Common myeloid progenitor, CD34-positive (primary cell): ENCODE results near the gene KRT13.

Experiments
- CTCF ChIA-PET: fragments of 350-600 bp; sonication (Branson Sonifier 250); formaldehyde crosslinking; loops from one replicate; lab custom pipeline; 2021; ENCODE audit warnings: antibody characterized with exemption; lab: Charles Lee
- POLR2A ChIA-PET: fragments of 350-600 bp; sonication (Branson Sonifier 250); formaldehyde crosslinking; loops from one replicate; lab custom pipeline; 2021; ENCODE audit warnings: antibody characterized with exemption; lab: Charles Lee
- DNase-seq, 3 donors: peaks; one replicate each; pipeline versions ENCODE4 v3.0.0 to v3.0.0-alpha.2; 2013
- H3K27ac ChIP-seq, 2 experiments: 1 replicate in 1 of 2; 2 replicates in 1 of 2; pipeline ENCODE4 v1.7.0; 2013; ENCODE audit warnings: inconsistent platforms in 2 of 2, low read length in 2 of 2, mild to moderate bottlenecking in 2 of 2, low read depth in 1 of 2, moderate library complexity in 1 of 2; ENCODE audit not compliant: severe bottlenecking in 2 of 2, insufficient read depth in 1 of 2, poor library complexity in 1 of 2
- H3K27me3 ChIP-seq, 5 experiments: replicated peaks in 2 of 5; 1 replicate in 3 of 5; 2 replicates in 2 of 5; pipeline versions ENCODE4 v1.6.1 to v1.7.0; 2013; ENCODE audit warnings: low read length in 4 of 5, mild to moderate bottlenecking in 2 of 5, moderate library complexity in 2 of 5, inconsistent platforms in 1 of 5; ENCODE audit not compliant: insufficient read depth in 5 of 5, control insufficient read depth in 4 of 5
- H3K36me3 ChIP-seq, 4 experiments: 1 replicate in 2 of 4; 2 replicates in 2 of 4; pipeline versions ENCODE4 v1.6.1 to v1.7.0; 2013; ENCODE audit warnings: low read length in 3 of 4, control low read depth in 1 of 4, mild to moderate bottlenecking in 1 of 4; ENCODE audit not compliant: control insufficient read depth in 4 of 4, insufficient read depth in 4 of 4
- H3K4me1 ChIP-seq, 4 experiments: 1 replicate in 3 of 4; 2 replicates in 1 of 4; pipeline versions ENCODE4 v1.6.1 to v1.7.1; 2013; ENCODE audit warnings: low read length in 3 of 4, mild to moderate bottlenecking in 3 of 4, control low read depth in 1 of 4, inconsistent platforms in 1 of 4, moderate library complexity in 1 of 4; ENCODE audit not compliant: control insufficient read depth in 4 of 4, insufficient read depth in 4 of 4; ENCODE audit errors: control extremely low read depth in 1 of 4
- H3K4me3 ChIP-seq, 7 experiments: 1 replicate in 4 of 7; 2 replicates in 3 of 7; pipeline versions ENCODE4 v1.5.1 to v1.7.0; 2013; ENCODE audit warnings: mild to moderate bottlenecking in 7 of 7, low read length in 6 of 7, moderate library complexity in 6 of 7, inconsistent platforms in 2 of 7, low read depth in 2 of 7, control low read depth in 1 of 7; ENCODE audit not compliant: insufficient read depth in 4 of 7, control insufficient read depth in 1 of 7; ENCODE audit errors: extremely low read depth in 1 of 7
- H3K9me3 ChIP-seq, 5 experiments: 1 replicate in 4 of 5; 2 replicates in 1 of 5; pipeline versions ENCODE4 v1.6.1 to v1.7.1; 2013; ENCODE audit warnings: low read length in 4 of 5, mild to moderate bottlenecking in 2 of 5, inconsistent platforms in 1 of 5, low read depth in 1 of 5, moderate library complexity in 1 of 5; ENCODE audit not compliant: control insufficient read depth in 4 of 5, insufficient read depth in 2 of 5; ENCODE audit errors: control extremely low read depth in 1 of 5
- WGBS: methylation state at CpG from one replicate; pipeline ENCODE4 v1.1.5; 2013; ENCODE audit not compliant: insufficient coverage; 5-methylcytosine and 5-hydroxymethylcytosine counted together

Gene KRT13

GRCh38 chr17:41468346-41468745 is 37.1 kb downstream of the KRT13 start:
- H3K4me1 ChIP-seq: no peaks in the 10 kb centered on the region
- ChIA-PET POLR2A (no interaction called here), CTCF (no interaction called here)

GRCh38 chr17:41467561-41467960 is 37.9 kb downstream of the KRT13 start:
- Histone ChIP-seq H3K27me3 (peaks cover 0 to 6% (median 2%) of the 10 kb centered on the region in 5 experiments), H3K9me3 (peaks cover 1 to 25% (median 8%) of the 10 kb centered on the region in 5 experiments), H3K27ac (no peak overlapping the region), H3K4me3 (no peak overlapping the region), H3K36me3 (no peaks in the 10 kb centered on the region), H3K4me1 (no peaks in the 10 kb centered on the region)
- ChIA-PET CTCF (no interaction called here), POLR2A (no interaction called here)
- no peak for DNase-seq
- WGBS: 71% methylated on average over 4 of the region's 4 CpGs

More at GRCh38 chr17:41468346-41468745, 37.1 kb downstream of the KRT13 start:
- DNase-seq: no peak
- Histone ChIP-seq H3K27ac (no peak overlapping the region), H3K4me3 (no peak overlapping the region), H3K27me3 (peaks cover 0 to 6% (median 2%) of the 10 kb centered on the region in 5 experiments), H3K9me3 (peaks cover 1 to 25% (median 11%) of the 10 kb centered on the region in 5 experiments), H3K36me3 (no peaks in the 10 kb centered on the region)

- POLR2A ChIA-PET: no interaction called here
- whole genome bisulfite sequencing: 99% methylated on average over 10 of the region's 14 CpGs
- H3K4me1 ChIP-seq: no peaks in the 10 kb centered on the region
- no peak within 1 kb of the TSS for H3K27ac ChIP-seq
- H3K4me3 ChIP-seq: no peak within 1 kb of the TSS
- peaks cover 0 to 6% (median 2%) of the 10 kb centered on the region in 5 experiments for H3K27me3 ChIP-seq
- DNase-seq: no peak
- H3K36me3 ChIP-seq: no peaks in the 10 kb centered on the region
- CTCF ChIA-PET: no interaction called here
- H3K9me3 ChIP-seq: peaks cover 1 to 23% (median 8%) of the 10 kb centered on the region in 5 experiments
These were observed 38.4 kb downstream of the KRT13 start, which contains the start of gene KRT32 for GRCh38 chr17:41466988-41467387. Gene KRT32 (minus strand): TSS chr17:41467386. CDS start chr17:41467325, 61 bp downstream.

GRCh38 chr17:41464682-41465081 is 40.7 kb downstream of the KRT13 start:
- no peak overlapping the region for H3K4me3 ChIP-seq
- no peak for DNase-seq
- H3K36me3 ChIP-seq: no peaks in the 10 kb centered on the region
- H3K27me3 ChIP-seq: peaks cover 0 to 6% (median 2%) of the 10 kb centered on the region in 5 experiments
- ChIA-PET CTCF (interaction anchor here (0.7 kb wide), 1 partner anchor 147 kb away, joined by 3 read pairs; no protein-coding TSS in a partner anchor), POLR2A (no interaction called here)
- 86% methylated on average over 6 of the region's 6 CpGs for WGBS
- peaks cover 0 to 12% (median 4%) of the 10 kb centered on the region in 5 experiments for H3K9me3 ChIP-seq
- H3K27ac ChIP-seq: no peak overlapping the region
- no peaks in the 10 kb centered on the region for H3K4me1 ChIP-seq

- no peaks in the 10 kb centered on the region for H3K36me3 ChIP-seq
- ChIA-PET CTCF (interaction anchor here (0.7 kb wide), 1 partner anchor 146 kb away, joined by 3 read pairs; no protein-coding TSS in a partner anchor), POLR2A (no interaction called here)
- no peaks in the 10 kb centered on the region for H3K4me1 ChIP-seq
- WGBS: 95% methylated on average over 8 of the region's 11 CpGs
- DNase-seq: no peak
- H3K4me3 ChIP-seq: no peak overlapping the region
- peaks cover 0 to 8% (median 2%) of the 10 kb centered on the region in 5 experiments for H3K27me3 ChIP-seq
- H3K27ac ChIP-seq: no peak overlapping the region
- peaks cover 0 to 12% (median 4%) of the 10 kb centered on the region in 5 experiments for H3K9me3 ChIP-seq
These were observed 41.2 kb downstream of the KRT13 start for GRCh38 chr17:41464173-41464572.

GRCh38 chr17:41463746-41464145 is 41.7 kb downstream of the KRT13 start:
- no peak for DNase-seq
- WGBS: 96% methylated on average over 8 of the region's 8 CpGs
- Histone ChIP-seq H3K4me1 (no peaks in the 10 kb centered on the region), H3K9me3 (peaks cover 0 to 12% (median 4%) of the 10 kb centered on the region in 5 experiments), H3K27ac (no peak overlapping the region), H3K36me3 (no peaks in the 10 kb centered on the region), H3K27me3 (peaks cover 0 to 8% (median 2%) of the 10 kb centered on the region in 5 experiments), H3K4me3 (no peak overlapping the region)
- ChIA-PET CTCF (no interaction called here), POLR2A (no interaction called here)

GRCh38 chr17:41462705-41463104 is 42.7 kb downstream of the KRT13 start:
- H3K27me3 ChIP-seq: peaks cover 0 to 10% (median 0%) of the 10 kb centered on the region in 5 experiments
- no peak overlapping the region for H3K27ac ChIP-seq
- no peaks in the 10 kb centered on the region for H3K36me3 ChIP-seq
- ChIA-PET CTCF (no interaction called here), POLR2A (no interaction called here)
- no peak overlapping the region for H3K4me3 ChIP-seq
- no peak for DNase-seq
- peaks cover 0 to 3% (median 0%) of the 10 kb centered on the region in 5 experiments for H3K9me3 ChIP-seq
- WGBS: 78% methylated on average over 12 of the region's 15 CpGs
- H3K4me1 ChIP-seq: no peaks in the 10 kb centered on the region
